MCF 10A (cell line): ENCODE results near the gene FAM3A. TPM values are rescaled to one million over a fixed set of nuclear protein-coding genes. Genes with fewer than 3 reads are reported as not detected.

ENCODE experiments used
- BruUV-seq: library from RNA; stranded (reverse); fragments of 400-500 nt; replicated peaks from 2 replicates; lab custom pipeline; 2021; lab: Mats Ljungman, UMichigan
- CTCF ChIA-PET: fragments of 300-600 bp; sonication (Branson Sonifier 250); formaldehyde crosslinking; extraction: SDS; loops from one replicate; lab custom pipeline; 2021; ENCODE audit warnings: antibody characterized with exemption, inconsistent platforms; lab: Yijun Ruan, JAX
- POLR2A ChIA-PET: fragments of 300-600, 350-650 bp; sonication (Branson Sonifier 250); formaldehyde crosslinking; extraction: SDS; loops from one replicate; lab custom pipeline; 2020; ENCODE audit warnings: antibody characterized with exemption, inconsistent platforms; lab: Yijun Ruan, JAX
- DNase-seq: peaks from one replicate; pipeline ENCODE4 v3.0.0-alpha.2; 2018; ENCODE audit not compliant: unreplicated experiment
- H3K27ac Mint-ChIP-seq: one replicate; pipeline ENCODE4 v1.8.0; 2022; ENCODE audit warnings: mild to moderate bottlenecking, low read depth, mixed read lengths; ENCODE audit not compliant: unreplicated experiment
- H3K27me3 Mint-ChIP-seq: one replicate; pipeline ENCODE4 v1.8.0; 2022; ENCODE audit warnings: mixed read lengths; ENCODE audit not compliant: insufficient read depth, unreplicated experiment
- H3K36me3 Mint-ChIP-seq: one replicate; pipeline ENCODE4 v1.8.0; 2022; ENCODE audit warnings: mild to moderate bottlenecking, moderate library complexity, mixed read lengths; ENCODE audit not compliant: insufficient read depth, unreplicated experiment
- H3K4me1 Mint-ChIP-seq: one replicate; pipeline ENCODE4 v1.8.0; 2022; ENCODE audit warnings: mixed read lengths; ENCODE audit not compliant: insufficient read depth, unreplicated experiment
- H3K4me3 Mint-ChIP-seq: one replicate; pipeline ENCODE4 v1.8.0; 2022; ENCODE audit warnings: mild to moderate bottlenecking, moderate library complexity, mixed read lengths; ENCODE audit not compliant: unreplicated experiment
- H3K9me3 Mint-ChIP-seq: one replicate; pipeline ENCODE4 v1.8.0; 2022; ENCODE audit warnings: mixed read lengths; ENCODE audit not compliant: unreplicated experiment
- CTCF ChIP-seq: fragments of 200-600 bp; IDR thresholded peaks from one replicate; pipeline ENCODE4 v1.8.0; 2022; ENCODE audit warnings: antibody characterized with exemption, mild to moderate bottlenecking; ENCODE audit not compliant: unreplicated experiment
- intact Hi-C: fragments of 100-400 bp; cut with micrococcal nuclease; formaldehyde crosslinking; loops from 2 replicates; pipeline ENCODE4 v1.14.1; 2022
- total RNA-seq: library from RNA; stranded (reverse); gene quantifications from 2 replicates; pipeline ENCODE4 v1.2.3, GENCODE V29; 2022

Gene FAM3A
- total RNA-seq, 1 experiment from 2014 or later = 40.9 TPM

DNA sequence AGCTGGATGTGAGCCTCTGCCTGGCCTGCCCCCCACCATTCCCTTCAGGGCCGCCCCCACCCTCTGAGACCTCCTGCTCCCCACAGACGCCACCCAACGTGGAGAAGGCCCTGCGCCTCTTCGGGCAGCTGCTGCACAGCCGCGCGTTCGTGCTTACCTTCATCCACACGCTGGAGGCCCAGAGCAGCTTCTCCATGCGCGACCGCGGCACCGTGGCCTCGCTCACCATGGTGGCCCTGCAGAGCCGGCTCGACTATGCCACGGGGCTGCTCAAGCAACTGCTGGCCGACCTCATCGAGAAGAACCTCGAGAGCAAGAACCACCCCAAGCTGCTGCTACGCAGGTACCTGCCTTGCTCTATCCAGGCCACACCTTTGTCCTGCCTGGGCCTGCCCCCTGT is 47.8 kb downstream of the FAM3A start:
- no peak for DNase-seq
- POLR2A ChIA-PET = interaction anchor here (1.4 kb wide), 1 partner anchor 9 kb away, joined by 3 read pairs; no protein-coding TSS in a partner anchor
- CTCF ChIA-PET = no interaction called here
- TF ChIP-seq CTCF = no peak
- Mint-ChIP-seq H3K4me1 (no peaks in the 10 kb centered on the region), H3K4me3 (no peak overlapping the region), H3K36me3 (peaks cover 30% of the 10 kb centered on the region), H3K27me3 (peaks cover 6% of the 10 kb centered on the region), H3K9me3 (no peaks in the 10 kb centered on the region), H3K27ac (no peak overlapping the region)
- intact Hi-C loops = no loop called here
- no TSS peak for BruUV-seq

DNA sequence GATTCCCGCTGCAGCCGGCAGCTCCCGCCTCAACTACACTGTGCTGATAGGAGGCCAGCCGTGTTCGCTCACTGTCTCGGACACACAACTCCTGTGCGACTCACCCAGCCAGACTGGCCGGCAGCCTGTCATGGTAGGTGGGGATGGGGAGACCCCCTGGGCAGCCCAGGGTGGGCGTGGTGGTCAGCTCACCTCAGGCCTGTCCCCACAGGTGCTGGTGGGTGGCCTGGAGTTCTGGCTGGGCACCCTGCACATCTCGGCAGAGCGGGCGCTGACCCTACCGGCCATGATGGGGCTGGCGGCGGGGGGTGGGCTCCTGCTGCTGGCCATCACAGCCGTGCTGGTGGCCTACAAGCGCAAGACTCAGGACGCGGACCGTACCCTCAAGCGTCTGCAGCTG is 48.5 kb downstream of the FAM3A start:
- TF ChIP-seq CTCF = no peak
- Mint-ChIP-seq H3K4me1 (no peaks in the 10 kb centered on the region), H3K9me3 (no peaks in the 10 kb centered on the region), H3K27me3 (no peaks in the 10 kb centered on the region), H3K4me3 (no peak overlapping the region), H3K36me3 (peaks cover 28% of the 10 kb centered on the region), H3K27ac (no peak overlapping the region)
- no peak for DNase-seq
- ChIA-PET CTCF (no interaction called here), POLR2A (no interaction called here)
- intact Hi-C loops = no loop called here
- BruUV-seq = no TSS peak

DNA sequence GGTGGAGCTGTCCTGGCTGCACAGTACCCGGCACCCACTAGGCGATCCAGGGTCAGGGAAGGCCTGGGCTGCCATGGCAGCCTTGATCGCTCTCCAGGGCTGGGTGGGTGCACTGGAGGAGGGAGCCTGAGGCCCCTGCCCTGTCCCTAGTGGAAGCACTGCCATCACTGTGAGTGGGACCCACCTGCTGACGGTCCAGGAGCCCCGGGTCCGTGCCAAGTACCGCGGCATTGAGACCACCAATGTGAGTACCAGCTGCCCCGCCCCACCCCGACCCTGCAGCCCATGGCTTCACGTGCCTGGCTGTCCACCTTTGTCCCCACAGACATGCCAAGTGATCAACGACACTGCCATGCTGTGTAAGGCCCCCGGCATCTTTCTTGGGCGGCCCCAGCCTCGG is 49.1 kb downstream of the FAM3A start:
- H3K36me3 Mint-ChIP-seq = peaks cover 22% of the 10 kb centered on the region
- ChIA-PET POLR2A (no interaction called here), CTCF (no interaction called here)
- H3K4me3 Mint-ChIP-seq = no peak overlapping the region
- no peak for DNase-seq
- intact Hi-C loops = no loop called here
- no peak for TF ChIP-seq CTCF
- no peaks in the 10 kb centered on the region for H3K9me3 Mint-ChIP-seq
- peaks cover 3% of the 10 kb centered on the region for H3K27me3 Mint-ChIP-seq
- H3K4me1 Mint-ChIP-seq = peaks cover under 1% of the 10 kb centered on the region
- BruUV-seq = no TSS peak
- no peak overlapping the region for H3K27ac Mint-ChIP-seq

DNA sequence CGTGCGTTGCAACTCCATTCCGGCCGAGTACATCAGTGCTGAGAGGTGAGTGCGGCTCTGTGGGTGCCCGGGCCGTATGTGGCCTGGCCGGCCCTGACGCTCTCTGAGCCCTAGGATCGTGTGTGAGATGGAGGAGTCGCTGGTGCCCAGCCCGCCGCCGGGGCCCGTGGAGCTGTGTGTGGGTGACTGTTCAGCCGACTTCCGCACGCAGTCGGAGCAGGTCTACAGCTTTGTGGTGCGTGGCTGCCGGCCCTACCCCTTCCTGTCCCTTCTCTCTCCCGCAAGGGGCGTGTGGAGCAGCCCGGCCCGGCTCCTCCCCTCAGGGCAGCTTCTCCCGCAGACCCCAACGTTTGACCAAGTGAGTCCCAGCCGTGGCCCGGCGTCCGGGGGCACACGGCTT is 50.0 kb downstream of the FAM3A start:
- Mint-ChIP-seq H3K9me3 (no peaks in the 10 kb centered on the region), H3K36me3 (peaks cover 26% of the 10 kb centered on the region), H3K4me1 (peaks cover 4% of the 10 kb centered on the region), H3K27ac (no peak overlapping the region), H3K4me3 (no peak overlapping the region), H3K27me3 (peaks cover 7% of the 10 kb centered on the region)
- DNase-seq = no peak
- CTCF ChIA-PET = interaction anchor here (0.7 kb wide), 1 partner anchor 1229 kb away, joined by 3 read pairs; no protein-coding TSS in a partner anchor
- POLR2A ChIA-PET = no interaction called here
- no peak for TF ChIP-seq CTCF
- BruUV-seq = no TSS peak
- intact Hi-C loops = no loop called here
